Gastrocnemius medialis (tissue), 4 donors: ENCODE data around the gene PSMA1.

Experiments used
- CTCF ChIP-seq, 5 experiments: fragments of 450-650 bp in 3 of 5; fragments of 200-600 bp in 2 of 5; sonication (generic) in 2 of 5; IDR thresholded peaks in 4 of 5; conservative IDR thresholded peaks in 1 of 5; 1 replicate in 4 of 5; 2 replicates in 1 of 5; pipeline ENCODE4 v1.5.1; 2016 to 2019; ENCODE audit warnings: antibody characterized with exemption in 5 of 5, mild to moderate bottlenecking in 3 of 5, moderate library complexity in 3 of 5
- POLR2A ChIP-seq, 2 donors: fragments of 450-650 bp; IDR thresholded peaks; one replicate each; pipeline ENCODE4 v1.6.1; 2017; ENCODE audit warnings: antibody characterized with exemption in 2 of 2, mild to moderate bottlenecking in 2 of 2, moderate library complexity in 2 of 2

GRCh38 chr11:14554959-14555358 is 34.8 kb upstream of the PSMA1 start:
- TF ChIP-seq CTCF (IDR thresholded peaks at IDR 0.05 in 4 of 5, conservative IDR thresholded peaks at IDR 0.05 in 1 of 5) (no peak), POLR2A (IDR thresholded peaks at IDR 0.05) (no peak)
